HG02571 (cell line): ENCODE data around the gene FTHL17.

Experiments used
- ATAC-seq: cut with Tn5 transposase; IDR thresholded peaks from one replicate; pipeline ENCODE4 v1.9.1; 2021; ENCODE audit warnings: mild to moderate bottlenecking, moderate library complexity; ENCODE audit not compliant: unreplicated experiment

Gene FTHL17

GRCh38 chrX:31038575-31039326, 33.1 kb downstream of the FTHL17 start:
- peak; percentile 72 for ATAC-seq

GRCh38 chrX:31036895-31037294, 34.9 kb downstream of the FTHL17 start:
- peak; percentile 68 for ATAC-seq

GRCh38 chrX:31027351-31027750, 44.5 kb downstream of the FTHL17 start:
- ATAC-seq: no peak

DNA sequence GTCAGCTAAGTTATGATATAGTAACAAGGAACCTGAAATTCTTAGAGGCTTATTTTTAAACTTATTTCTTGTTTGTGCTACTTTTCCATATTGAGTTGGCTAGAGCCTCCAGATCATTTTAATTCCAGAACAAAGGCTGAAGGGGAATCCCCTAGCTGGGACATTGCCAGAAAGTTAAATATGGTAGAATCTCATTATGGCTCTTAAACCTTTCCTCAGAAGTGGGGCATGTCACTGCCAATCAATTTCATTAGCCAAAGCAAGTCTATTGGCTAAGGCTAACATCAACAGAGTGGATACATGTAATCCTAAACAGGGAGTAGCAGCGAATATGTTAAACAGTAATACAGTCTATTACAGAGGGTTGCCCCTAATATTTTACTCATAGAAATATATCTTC, 47.0 kb downstream of the FTHL17 start:
- ATAC-seq: no peak

GRCh38 chrX:31021537-31021936, 50.3 kb downstream of the FTHL17 start:
- no peak for ATAC-seq
